Measurements from ENCODE around the gene MALL.
"Not testable (repeated sequence)": the region's sequence is repeated elsewhere in the genome, so short reads cannot be mapped to it uniquely, and the experiment has no call there.

The MALL gene

DNA sequence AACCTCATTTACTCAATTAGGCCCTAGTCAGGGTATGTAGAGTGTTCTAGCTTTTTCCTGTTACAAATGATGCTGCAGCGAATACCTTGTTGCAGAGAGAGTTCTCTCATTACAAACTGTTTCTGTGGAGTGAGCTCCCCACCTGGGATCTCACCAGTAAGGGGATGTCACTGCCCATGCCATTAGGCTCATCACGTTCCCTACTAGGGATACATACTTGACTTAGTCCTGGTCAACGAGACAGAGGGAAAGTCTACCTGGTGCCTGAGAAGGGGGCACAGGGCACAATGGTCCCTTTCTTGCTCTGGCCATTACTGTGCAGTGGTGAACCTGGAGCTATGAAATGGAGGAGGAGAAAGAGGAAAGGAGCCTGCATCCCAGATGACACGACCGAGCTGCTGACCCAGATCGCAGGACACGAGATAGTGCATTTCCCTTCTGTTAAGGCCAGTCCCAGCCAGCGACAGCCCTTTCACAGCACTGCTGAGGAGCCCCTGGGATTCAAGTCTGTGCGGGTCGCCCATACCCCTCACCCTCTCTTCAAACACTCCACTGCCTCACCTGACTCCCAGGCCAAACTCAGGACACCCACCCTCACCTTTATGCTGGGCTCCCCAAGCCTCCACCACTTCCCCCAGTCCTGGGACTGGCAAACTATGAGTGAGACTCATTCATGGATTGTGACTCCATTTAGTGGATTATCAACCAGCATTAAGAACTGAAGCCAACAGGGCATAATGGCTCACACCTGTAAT, 16.0 kb downstream of the MALL start:
- no peak for TF ChIP-seq CTCF (IDR thresholded peaks at IDR 0.05; ENCODE audit: low read depth, low read length)
- no peak for DNase-seq (ENCODE audit: extremely low read depth, low read depth)

GRCh38 chr2:110099038-110099425, 16.6 kb downstream of the MALL start:
- TF ChIP-seq CTCF (IDR thresholded peaks at IDR 0.05; ENCODE audit: low read depth, low read length): no peak
- DNase-seq (ENCODE audit: extremely low read depth, low read depth): no peak

DNA sequence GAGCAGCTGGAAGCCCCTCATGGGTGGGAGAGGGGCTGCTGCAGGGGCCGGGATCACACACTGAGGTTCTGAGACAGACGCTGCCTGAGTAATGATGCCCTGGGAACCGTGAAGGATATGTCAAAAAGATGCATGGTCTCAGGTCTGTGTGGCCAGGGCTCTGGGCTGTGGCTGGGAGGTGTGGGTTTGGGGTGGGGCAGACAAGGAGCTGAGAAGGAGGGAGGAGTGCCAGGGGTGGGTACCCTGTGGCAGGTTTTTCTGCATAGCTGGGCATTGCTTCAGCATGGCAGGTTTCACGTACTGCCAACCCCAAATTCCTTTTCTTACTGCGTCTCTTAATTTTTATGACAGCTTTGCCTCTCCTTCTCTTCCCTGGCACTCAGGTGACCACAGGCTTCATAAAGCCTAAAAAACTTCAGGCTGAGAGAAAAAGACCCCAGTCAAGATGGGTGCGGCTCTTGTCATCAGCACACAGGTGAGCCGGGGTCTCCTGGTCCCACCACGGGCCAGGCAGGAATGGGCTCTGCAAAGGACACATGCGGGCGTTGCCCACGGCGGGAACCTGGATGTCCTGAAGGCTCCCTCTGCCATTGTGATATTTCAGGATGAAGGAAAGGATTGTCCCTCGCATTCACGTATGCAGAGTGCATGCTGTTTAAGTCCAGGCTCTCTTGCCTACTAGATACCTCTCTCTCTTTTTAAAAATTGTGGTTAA, 18.0 kb downstream of the MALL start:
- DNase-seq (ENCODE audit: extremely low read depth, low read depth): no peak

GRCh38 chr2:110095994-110096633, 19.5 kb downstream of the MALL start:
- no peak for TF ChIP-seq CTCF (IDR thresholded peaks at IDR 0.05; ENCODE audit: low read depth, low read length)
- DNase-seq (ENCODE audit: extremely low read depth, low read depth): no peak

More for the DNA sequence above, 18.0 kb downstream of the MALL start:
- no peak for TF ChIP-seq CTCF (IDR thresholded peaks at IDR 0.05; ENCODE audit: low read depth, low read length)

DNA sequence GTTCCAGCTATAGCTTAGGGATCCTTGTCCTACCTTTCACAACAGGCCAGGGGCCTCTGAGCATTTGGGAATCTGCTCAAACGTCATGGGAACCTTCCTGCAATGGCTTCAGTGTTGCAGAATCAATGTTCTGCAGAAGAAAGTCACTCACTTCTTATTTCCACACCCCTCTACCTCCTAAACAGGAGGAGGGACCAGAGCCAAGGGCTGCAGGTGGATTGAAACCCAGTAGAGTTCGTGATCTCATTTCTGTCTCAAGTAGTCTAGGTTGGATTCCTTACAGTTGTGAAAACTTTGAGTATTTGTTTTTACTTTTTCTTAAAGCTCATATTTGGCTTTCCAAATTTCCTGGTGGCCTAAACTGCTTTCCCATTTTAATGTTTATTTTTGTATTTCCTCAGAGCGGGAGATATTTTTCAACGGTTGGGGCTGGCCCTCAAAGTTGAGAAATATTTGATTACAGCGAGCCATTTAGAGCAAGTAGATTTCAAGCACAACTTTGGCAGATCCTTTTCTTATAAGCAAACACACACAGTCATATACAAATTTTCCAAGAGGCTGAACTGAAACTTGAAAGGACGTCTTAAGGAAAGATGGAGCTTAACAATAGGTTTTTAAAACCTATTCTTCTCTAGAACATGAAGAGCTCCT, 20.6 kb downstream of the MALL start:
- DNase-seq (ENCODE audit: extremely low read depth, low read depth): not testable (repeated sequence)

GRCh38 chr2:110093924-110094323, 21.7 kb downstream of the MALL start:
- not testable (repeated sequence) for DNase-seq (ENCODE audit: extremely low read depth, low read depth)

- not testable (repeated sequence) for DNase-seq (ENCODE audit: extremely low read depth, low read depth)
Observed at GRCh38 chr2:110090164-110090563, 25.5 kb downstream of the MALL start.

GRCh38 chr2:110083757-110084156, 31.9 kb downstream of the MALL start:
- not testable (repeated sequence) for DNase-seq (ENCODE audit: extremely low read depth, low read depth)

DNA sequence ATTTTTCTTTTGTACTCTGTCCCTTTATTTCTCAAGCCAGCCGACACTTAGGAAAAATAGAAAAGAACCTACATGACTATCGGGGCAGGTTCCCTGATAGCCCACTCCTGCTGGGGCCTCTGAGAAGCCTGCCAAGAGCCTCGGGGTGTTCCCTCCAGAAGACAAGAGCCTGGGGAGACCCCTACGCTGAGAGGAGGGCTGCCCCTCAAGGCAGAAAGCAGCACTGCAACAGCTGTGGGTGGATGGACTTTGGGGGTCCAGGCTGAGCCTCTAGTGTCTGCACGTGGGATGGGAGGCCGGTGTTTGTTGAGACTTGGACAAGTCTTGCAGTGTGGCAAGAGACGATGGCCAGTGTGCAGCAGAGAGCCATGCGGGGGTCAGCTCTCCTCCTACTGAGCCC, 32.5 kb downstream of the MALL start:
- not testable (repeated sequence) for DNase-seq (ENCODE audit: extremely low read depth, low read depth)

DNA sequence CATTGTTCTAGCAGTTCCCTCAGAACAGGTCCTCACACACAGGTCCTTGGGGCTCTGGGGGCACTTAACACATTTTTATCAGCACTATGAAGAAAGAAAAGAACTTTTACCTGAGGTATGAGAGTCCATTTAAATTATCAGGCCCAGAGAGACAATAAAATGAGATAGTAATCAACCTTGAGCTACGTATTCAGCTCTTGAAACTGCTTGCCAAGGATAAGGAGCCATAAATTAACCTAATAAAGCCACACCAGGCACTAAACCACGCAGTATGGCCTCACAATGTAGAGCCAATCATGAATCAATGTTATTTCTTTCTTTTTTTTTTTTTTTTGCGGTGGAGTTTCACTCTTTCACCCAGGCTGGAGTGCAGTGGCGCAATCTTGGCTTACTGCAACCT, 37.5 kb downstream of the MALL start:
- not testable (repeated sequence) for DNase-seq (ENCODE audit: extremely low read depth, low read depth)

DNA sequence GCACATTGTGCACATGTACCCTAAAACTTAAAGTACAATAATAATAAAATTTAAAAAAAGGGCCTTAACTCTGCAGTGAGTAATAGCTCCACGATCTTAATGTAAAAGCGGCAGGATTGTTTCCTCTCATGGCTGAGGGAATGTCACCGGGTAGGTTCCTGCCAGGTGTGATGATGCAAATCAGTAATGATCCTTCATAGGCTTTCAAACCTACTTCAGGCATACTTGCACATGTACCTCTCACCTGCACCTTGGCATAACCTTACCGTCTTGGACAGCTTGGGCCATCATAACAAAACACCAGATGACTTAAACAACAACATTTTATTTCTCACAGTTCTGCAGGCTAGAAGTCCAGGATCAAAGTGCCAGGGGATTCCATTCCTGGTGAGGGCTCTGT, 39.7 kb downstream of the MALL start:
- DNase-seq (ENCODE audit: extremely low read depth, low read depth): not testable (repeated sequence)

DNA sequence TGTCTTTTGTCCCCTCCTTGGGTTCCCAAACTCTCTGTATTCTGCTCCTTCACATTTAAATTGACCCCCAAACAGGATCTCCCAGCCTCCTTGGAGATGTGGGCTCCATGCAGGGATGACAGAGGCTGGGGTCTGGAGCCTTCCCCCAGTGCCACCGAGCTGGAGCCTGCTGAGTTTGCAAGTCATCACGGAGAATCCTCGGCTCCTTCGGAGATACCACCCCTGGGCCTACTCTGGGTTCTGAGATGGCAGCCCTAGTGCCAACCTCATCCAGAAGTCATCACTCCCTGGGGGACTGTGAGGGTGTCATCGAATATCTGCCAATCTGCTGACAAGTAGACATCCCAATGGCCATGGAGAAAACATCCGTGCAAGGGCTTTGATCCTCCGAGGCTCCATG, 45.8 kb downstream of the MALL start:
- DNase-seq (ENCODE audit: extremely low read depth, low read depth): not testable (repeated sequence)

DNA sequence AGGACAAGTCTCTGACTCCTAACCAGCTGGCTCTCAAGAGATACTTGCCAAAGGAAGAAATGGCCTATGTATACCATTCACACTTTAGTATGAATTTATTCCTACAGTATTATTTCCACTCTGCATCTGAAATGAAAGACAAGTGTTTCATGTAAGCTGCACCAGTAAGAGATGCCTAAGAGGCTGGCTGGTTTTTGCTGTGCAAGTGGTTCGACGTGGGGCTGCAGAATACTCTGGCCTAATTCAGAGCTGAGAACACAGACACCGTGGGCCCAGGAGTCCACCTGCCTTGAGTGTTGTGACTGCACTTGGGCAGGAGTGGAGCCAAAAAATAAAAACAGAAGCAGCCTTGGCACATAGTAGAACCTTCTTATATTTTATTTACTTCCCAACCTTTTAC, 47.5 kb downstream of the MALL start:
- not testable (repeated sequence) for DNase-seq (ENCODE audit: extremely low read depth, low read depth)

DNA sequence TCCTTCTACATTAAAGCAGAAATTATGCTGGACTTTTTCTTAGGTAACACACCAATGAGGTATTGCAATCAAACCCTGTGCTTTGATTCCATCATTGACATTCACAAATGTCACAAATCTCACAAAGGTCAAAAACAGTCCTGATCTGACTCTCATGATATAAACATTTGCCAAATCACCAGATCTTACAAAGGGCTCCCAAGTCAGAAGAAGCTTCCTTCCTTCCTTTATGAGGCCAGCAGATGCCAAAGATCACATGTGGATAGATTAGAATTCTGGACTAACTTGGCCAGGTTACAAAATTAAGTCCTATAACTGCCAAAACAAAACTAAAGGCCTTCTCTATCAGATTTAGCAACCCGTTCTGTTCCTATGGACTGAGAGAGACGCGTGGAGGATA, 53.3 kb downstream of the MALL start:
- DNase-seq (ENCODE audit: extremely low read depth, low read depth): not testable (repeated sequence)

GRCh38 chr2:110060550-110060949, 55.1 kb downstream of the MALL start:
- DNase-seq (ENCODE audit: extremely low read depth, low read depth): not testable (repeated sequence)

Data from AG09319 (cell line).